NCI-H146 treated with DMSO at 0.1 percent for 48 hours (cell line): ENCODE results near the gene CTAG1A.
"Not testable (repeated sequence)": the region's sequence is repeated elsewhere in the genome, so short reads cannot be mapped to it uniquely, and the experiment has no call there.

Source experiments
- DNase-seq: peaks from one replicate; lab custom pipeline; 2025; ENCODE audit not compliant: unreplicated experiment; lab: John Stamatoyannopoulos, UW

The CTAG1A gene

GRCh38 chrX:154570361-154570760 lies 14.6 kb upstream of the CTAG1A start:
- not testable (repeated sequence) for DNase-seq

- DNase-seq: not testable (repeated sequence)
Observed at GRCh38 chrX:154573061-154573460, 11.9 kb upstream of the CTAG1A start.

- not testable (repeated sequence) for DNase-seq
Observed at GRCh38 chrX:154575076-154575475, 9.9 kb upstream of the CTAG1A start.

- not testable (repeated sequence) for DNase-seq
Observed at GRCh38 chrX:154582994-154583393, 1.9 kb upstream of the CTAG1A start.

- not testable (repeated sequence) for DNase-seq
Observed at GRCh38 chrX:154590415-154590814, 5.5 kb downstream of the CTAG1A start.

- DNase-seq: no peak
Observed at GRCh38 chrX:154592505-154592904, 7.6 kb downstream of the CTAG1A start.

GRCh38 chrX:154593201-154593600 lies 8.3 kb downstream of the CTAG1A start:
- DNase-seq: no peak

- no peak for DNase-seq
Observed at GRCh38 chrX:154594491-154594890, 9.6 kb downstream of the CTAG1A start.

GRCh38 chrX:154595559-154596249 lies 10.8 kb downstream of the CTAG1A start:
- no peak for DNase-seq

GRCh38 chrX:154596290-154596929 lies 11.5 kb downstream of the CTAG1A start:
- DNase-seq: no peak

- DNase-seq: no peak
Observed at GRCh38 chrX:154597221-154597620, 12.3 kb downstream of the CTAG1A start.

GRCh38 chrX:154598656-154599055 lies 13.7 kb downstream of the CTAG1A start:
- DNase-seq: no peak

GRCh38 chrX:154599531-154599930 lies 14.6 kb downstream of the CTAG1A start:
- DNase-seq: no peak

- DNase-seq: no peak
Observed at GRCh38 chrX:154600759-154601374, 15.9 kb downstream of the CTAG1A start.

- DNase-seq: no peak
Observed at GRCh38 chrX:154602226-154602625, 17.3 kb downstream of the CTAG1A start.

GRCh38 chrX:154602766-154603437 lies 18.0 kb downstream of the CTAG1A start:
- no peak for DNase-seq

- DNase-seq: no peak
Observed at GRCh38 chrX:154603438-154604430, 18.8 kb downstream of the CTAG1A start.

- no peak for DNase-seq
Observed at GRCh38 chrX:154605566-154605965, 20.6 kb downstream of the CTAG1A start.

- DNase-seq: no peak
Observed at GRCh38 chrX:154607370-154607769, 22.4 kb downstream of the CTAG1A start.

GRCh38 chrX:154607976-154608375 lies 23.0 kb downstream of the CTAG1A start:
- not testable (repeated sequence) for DNase-seq
